Raji (cell line): ENCODE measurements around the gene NUDT22.

Experiments
- POLR2A ChIP-seq: IDR thresholded peaks from 2 replicates; pipeline ENCODE4 v1.6.1; 2011; ENCODE audit warnings: low read depth, low read length, control low read depth; ENCODE audit not compliant: insufficient read depth

NUDT22 gene

GRCh38 chr11:64253043-64253442, 27.0 kb downstream of the NUDT22 start:
- TF ChIP-seq POLR2A = no peak

- no peak for TF ChIP-seq POLR2A
Measured at GRCh38 chr11:64253481-64253880, 27.4 kb downstream of the NUDT22 start.

GRCh38 chr11:64254326-64254725, 28.3 kb downstream of the NUDT22 start:
- no peak for TF ChIP-seq POLR2A

GRCh38 chr11:64255135-64256128, 29.4 kb downstream of the NUDT22 start:
- TF ChIP-seq POLR2A = no peak

GRCh38 chr11:64256300-64256699, 30.2 kb downstream of the NUDT22 start:
- TF ChIP-seq POLR2A = no peak

GRCh38 chr11:64258356-64258755, 32.3 kb downstream of the NUDT22 start:
- TF ChIP-seq POLR2A = no peak

- TF ChIP-seq POLR2A = no peak
Measured at GRCh38 chr11:64258946-64259532, 33.0 kb downstream of the NUDT22 start.

GRCh38 chr11:64259533-64260067, 33.5 kb downstream of the NUDT22 start:
- no peak for TF ChIP-seq POLR2A

- no peak for TF ChIP-seq POLR2A
Measured at GRCh38 chr11:64260147-64260708, 34.2 kb downstream of the NUDT22 start.

GRCh38 chr11:64261556-64262080, 35.5 kb downstream of the NUDT22 start:
- TF ChIP-seq POLR2A = no peak

GRCh38 chr11:64262271-64263002, 36.4 kb downstream of the NUDT22 start:
- TF ChIP-seq POLR2A = no peak

- TF ChIP-seq POLR2A = no peak
Measured at GRCh38 chr11:64263021-64263946, 37.2 kb downstream of the NUDT22 start.

GRCh38 chr11:64263947-64264317, 37.9 kb downstream of the NUDT22 start:
- no peak for TF ChIP-seq POLR2A

- no peak for TF ChIP-seq POLR2A
Measured at GRCh38 chr11:64264371-64264852, 38.3 kb downstream of the NUDT22 start.
